Ishikawa (cell line): ENCODE results near the gene TGFBI.

Experiments
- CEBPB ChIP-seq: IDR thresholded peaks from 2 replicates; pipeline ENCODE4 v1.6.1; 2012
- FOXM1 ChIP-seq: IDR thresholded peaks from 2 replicates; pipeline ENCODE4 v1.6.1; 2012; ENCODE audit warnings: low read depth, borderline replicate concordance
- TAF1 ChIP-seq: IDR thresholded peaks from 2 replicates; pipeline ENCODE4 v1.6.1; 2012; ENCODE audit warnings: low read depth, mild to moderate bottlenecking
- TCF12 ChIP-seq: IDR thresholded peaks from 2 replicates; pipeline ENCODE4 v1.6.1; 2012; ENCODE audit warnings: low read depth
- TF ChIP-seq, protein P1 (sequence below): IDR thresholded peaks from 2 replicates; pipeline ENCODE4 v1.6.1; 2012; ENCODE audit warnings: low read depth, mild to moderate bottlenecking

GRCh38 chr5:136076067-136076466 is 47.3 kb downstream of the TGFBI start:
- TF ChIP-seq CEBPB (no peak), FOXM1 (no peak), TAF1 (no peak), TCF12 (no peak)
- TF ChIP-seq, protein P1, sequence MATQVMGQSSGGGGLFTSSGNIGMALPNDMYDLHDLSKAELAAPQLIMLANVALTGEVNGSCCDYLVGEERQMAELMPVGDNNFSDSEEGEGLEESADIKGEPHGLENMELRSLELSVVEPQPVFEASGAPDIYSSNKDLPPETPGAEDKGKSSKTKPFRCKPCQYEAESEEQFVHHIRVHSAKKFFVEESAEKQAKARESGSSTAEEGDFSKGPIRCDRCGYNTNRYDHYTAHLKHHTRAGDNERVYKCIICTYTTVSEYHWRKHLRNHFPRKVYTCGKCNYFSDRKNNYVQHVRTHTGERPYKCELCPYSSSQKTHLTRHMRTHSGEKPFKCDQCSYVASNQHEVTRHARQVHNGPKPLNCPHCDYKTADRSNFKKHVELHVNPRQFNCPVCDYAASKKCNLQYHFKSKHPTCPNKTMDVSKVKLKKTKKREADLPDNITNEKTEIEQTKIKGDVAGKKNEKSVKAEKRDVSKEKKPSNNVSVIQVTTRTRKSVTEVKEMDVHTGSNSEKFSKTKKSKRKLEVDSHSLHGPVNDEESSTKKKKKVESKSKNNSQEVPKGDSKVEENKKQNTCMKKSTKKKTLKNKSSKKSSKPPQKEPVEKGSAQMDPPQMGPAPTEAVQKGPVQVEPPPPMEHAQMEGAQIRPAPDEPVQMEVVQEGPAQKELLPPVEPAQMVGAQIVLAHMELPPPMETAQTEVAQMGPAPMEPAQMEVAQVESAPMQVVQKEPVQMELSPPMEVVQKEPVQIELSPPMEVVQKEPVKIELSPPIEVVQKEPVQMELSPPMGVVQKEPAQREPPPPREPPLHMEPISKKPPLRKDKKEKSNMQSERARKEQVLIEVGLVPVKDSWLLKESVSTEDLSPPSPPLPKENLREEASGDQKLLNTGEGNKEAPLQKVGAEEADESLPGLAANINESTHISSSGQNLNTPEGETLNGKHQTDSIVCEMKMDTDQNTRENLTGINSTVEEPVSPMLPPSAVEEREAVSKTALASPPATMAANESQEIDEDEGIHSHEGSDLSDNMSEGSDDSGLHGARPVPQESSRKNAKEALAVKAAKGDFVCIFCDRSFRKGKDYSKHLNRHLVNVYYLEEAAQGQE: no peak
